GM19328 (cell line): ENCODE results near the gene ETV1.

Experiments
- ATAC-seq: cut with Tn5 transposase; IDR thresholded peaks from one replicate; pipeline ENCODE4 v1.9.1; 2021; ENCODE audit warnings: mild to moderate bottlenecking, moderate library complexity; ENCODE audit not compliant: unreplicated experiment

ETV1 gene

DNA sequence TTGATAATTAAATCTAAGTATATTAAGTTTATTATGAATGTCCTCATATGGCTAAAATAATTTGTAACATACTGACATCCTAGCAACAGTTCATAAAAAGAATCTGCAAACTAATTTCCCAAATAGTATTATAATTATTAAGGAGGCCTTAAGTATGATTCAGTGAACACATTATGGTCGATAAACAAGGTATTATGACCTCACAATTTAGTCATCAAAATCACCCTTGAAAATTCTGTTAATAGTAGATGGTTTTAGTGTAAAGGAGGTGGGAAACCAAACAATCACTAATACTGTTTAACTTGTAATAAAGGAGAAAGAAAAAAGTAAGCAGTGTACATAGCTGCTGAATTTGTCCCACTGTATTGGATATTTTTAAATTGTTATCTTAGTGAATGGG lies 2.1 kb downstream of the ETV1 start:
- ATAC-seq: no peak

- ATAC-seq: no peak
Measured at GRCh38 chr7:13986208-13986607, 3.3 kb downstream of the ETV1 start.

DNA sequence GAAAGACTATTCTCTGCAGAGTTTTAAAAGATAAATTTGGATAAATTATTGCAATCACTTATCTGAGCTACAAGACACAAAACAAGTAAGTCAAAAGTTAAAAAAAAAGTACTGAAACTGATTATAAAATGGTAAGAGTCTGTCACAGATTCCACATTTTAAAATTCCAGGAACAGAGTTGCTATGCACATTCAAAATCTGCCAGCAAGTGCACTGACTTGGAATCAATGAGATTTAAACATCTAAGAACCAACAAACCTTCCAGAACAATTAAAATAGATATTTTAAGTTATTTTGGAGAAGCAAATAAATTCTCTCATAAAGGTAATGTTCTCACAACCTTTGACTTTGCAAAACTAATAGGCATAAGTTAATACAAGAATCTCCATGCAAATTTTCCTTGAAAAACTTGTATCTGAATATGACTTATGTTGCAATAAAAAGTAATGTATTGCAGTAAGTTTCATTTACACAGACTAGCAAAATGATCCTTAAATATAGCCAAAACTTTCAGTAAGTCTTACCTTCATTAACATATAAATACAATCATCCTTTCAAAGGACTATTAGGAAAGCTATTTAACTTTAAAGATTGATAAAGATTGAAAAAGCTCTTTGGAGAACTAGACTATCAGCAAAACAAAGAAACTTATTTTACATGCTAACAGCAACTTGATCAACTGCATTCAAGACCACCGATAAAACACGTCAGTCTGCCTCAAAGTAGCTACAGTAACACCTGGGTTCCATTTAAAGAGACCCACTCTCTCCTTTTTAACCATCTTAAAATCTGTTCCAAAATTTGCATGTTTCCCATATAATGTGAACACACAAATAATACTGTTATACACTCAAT lies 4.4 kb downstream of the ETV1 start:
- ATAC-seq: no peak

GRCh38 chr7:13984061-13984460 lies 5.4 kb downstream of the ETV1 start:
- ATAC-seq: no peak

- ATAC-seq: no peak
Measured at GRCh38 chr7:13982940-13983677, 6.4 kb downstream of the ETV1 start.

- ATAC-seq: no peak
Measured at GRCh38 chr7:13981070-13981469, 8.4 kb downstream of the ETV1 start.

GRCh38 chr7:13980474-13980873 lies 9.0 kb downstream of the ETV1 start:
- no peak for ATAC-seq

DNA sequence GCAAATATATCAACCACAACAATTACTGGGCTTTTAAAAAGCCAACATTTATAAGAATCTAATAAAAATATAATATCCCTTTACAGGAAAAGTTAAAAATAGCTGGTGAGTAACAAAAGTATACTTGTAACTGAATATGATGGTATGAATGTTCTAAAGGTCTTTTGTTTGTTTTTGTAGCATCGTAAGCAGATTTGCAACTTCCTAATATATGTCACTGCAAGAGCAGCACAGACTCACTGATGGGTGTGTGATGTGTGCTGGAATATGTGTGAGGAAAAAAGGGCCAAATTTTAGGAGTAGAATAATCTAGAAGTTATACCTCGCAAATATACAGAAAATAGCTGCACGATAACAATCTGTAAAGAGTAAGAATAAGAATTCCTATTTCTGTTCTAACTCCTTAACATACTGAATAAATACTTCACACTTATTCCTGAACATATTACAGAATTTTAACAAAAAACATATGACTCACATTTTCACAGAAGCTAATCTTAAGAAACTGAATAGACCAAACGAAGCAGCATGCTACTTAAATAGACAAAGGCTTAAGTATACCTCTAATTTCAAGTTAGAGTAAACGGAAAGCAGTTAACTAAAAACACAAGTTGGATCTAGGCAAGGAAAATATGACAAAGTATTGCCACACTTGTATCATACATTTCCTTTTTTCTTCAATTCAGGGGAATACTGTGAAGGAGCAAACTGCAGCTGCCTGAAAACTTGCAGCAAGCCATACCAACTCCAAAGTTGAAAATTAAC lies 9.6 kb downstream of the ETV1 start:
- ATAC-seq: no peak

- ATAC-seq: no peak
Measured at GRCh38 chr7:13976594-13976993, 12.9 kb downstream of the ETV1 start.

DNA sequence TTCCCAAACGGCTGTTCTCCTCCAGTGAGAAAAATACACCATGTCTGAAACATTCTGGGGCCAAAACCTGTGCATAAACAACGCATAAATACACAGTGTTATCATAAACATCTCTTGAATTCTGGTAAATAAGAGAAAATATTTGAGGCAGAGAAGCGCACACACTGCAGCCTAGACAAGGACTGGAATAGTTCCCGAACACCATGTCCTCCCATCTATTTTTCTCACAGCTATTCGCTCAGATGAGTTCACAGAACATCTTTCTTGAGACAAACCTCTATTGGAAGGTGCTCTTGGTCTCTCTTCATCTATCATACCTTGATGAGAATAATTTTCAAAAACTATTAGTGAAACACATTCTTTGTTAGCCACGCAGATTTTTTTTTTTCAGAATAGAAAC lies 24.4 kb downstream of the ETV1 start:
- ATAC-seq: no peak

DNA sequence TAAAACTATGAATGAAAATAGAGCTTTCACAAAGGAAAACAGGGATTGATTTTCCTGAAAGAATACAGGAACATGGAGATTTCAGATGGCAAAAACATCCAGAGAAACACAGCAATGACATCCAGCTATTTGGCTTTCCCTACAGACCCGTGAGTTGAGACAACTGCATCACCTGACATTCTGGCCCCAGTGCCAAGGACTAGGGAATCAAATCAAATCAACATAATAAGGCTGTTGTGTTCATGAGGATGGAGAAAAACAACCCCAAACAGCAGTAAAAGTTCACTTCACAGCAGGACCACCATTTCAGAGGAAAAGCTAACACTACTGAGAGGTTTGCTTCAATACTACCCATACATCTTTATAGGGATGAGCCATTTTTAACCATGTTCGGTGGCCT lies 25.5 kb downstream of the ETV1 start:
- ATAC-seq: no peak

- no peak for ATAC-seq
Measured at GRCh38 chr7:13955494-13955893, 34.0 kb downstream of the ETV1 start.

GRCh38 chr7:13953368-13953767 lies 36.1 kb downstream of the ETV1 start:
- ATAC-seq: no peak

- ATAC-seq: no peak
Measured at GRCh38 chr7:13952921-13953320, 36.5 kb downstream of the ETV1 start.

- no peak for ATAC-seq
Measured at GRCh38 chr7:13949939-13950338, 39.5 kb downstream of the ETV1 start.

DNA sequence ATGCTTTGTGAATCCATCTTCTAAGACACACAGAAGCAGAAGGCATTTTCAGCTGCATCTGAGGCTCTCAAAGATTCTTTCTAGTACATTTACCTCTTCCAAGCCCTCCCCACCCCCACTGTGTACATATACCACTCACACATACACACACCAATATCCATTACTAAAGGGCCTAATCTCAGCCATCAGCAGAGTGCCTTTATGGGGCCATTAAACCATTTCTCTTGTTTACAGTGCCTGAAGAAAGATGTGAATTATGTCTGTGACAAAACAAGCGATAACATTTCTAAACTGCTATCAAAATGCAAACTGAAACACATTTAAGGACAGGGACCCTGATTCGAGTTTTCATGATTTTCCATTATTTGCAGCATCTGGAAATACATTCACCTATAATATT lies 40.0 kb downstream of the ETV1 start:
- no peak for ATAC-seq

DNA sequence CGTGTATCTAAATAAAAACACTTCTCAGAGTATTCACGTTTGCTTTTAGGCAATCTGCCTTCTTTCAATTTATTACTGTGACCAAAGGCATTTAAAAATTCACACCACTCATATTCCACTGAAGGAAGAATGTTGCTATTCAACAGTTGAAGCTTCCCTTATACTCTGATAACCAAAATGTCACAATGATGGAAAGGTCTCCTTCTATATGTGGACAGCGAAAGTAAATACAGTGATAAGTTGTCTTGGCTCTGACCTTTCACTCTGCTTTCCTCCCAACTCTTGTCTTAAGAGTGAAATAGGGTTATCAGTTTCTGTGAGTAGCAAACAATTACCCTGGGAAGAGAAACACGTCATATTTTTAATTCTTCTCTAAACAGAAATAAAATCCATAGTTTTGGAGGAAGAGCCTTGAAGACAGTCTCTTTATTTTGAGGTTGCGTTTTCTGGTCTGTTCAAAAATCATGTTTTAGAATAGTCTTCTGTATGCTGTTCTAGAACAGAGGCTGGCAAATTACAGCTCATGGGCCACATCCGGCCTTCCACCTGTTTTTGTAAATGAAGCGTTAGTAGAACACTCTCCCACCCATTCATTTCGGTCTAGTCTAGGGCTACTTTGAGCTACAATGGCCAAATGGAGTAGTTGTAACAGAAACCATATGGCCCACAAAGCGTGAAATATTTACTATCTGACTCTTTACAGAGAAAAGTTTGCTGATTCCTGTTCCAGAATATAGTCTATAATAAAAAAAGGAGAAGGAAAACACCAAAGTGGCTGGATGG lies 41.3 kb downstream of the ETV1 start:
- ATAC-seq: no peak

- ATAC-seq: no peak
Measured at GRCh38 chr7:13947535-13947934, 41.9 kb downstream of the ETV1 start.

GRCh38 chr7:13946181-13946580 lies 43.3 kb downstream of the ETV1 start:
- no peak for ATAC-seq

DNA sequence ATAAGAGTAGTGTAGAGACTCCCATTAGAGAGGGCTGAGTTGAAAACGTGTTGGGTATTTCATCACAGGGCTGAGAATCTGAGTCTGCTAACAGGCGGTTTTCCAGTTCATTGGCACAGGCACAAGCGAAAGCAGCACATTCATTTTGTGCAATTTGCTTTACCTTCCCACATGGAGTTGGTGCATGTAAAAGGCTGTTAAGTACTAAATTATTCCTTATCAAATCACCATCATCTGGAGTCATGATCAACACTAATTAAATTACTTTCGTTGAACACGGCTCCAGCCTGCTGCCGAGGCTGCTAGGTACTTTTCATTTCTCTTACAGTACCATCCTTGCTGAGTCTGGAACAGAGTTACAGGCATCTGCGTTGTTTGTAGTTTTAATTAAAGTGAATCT lies 43.8 kb downstream of the ETV1 start:
- no peak for ATAC-seq

DNA sequence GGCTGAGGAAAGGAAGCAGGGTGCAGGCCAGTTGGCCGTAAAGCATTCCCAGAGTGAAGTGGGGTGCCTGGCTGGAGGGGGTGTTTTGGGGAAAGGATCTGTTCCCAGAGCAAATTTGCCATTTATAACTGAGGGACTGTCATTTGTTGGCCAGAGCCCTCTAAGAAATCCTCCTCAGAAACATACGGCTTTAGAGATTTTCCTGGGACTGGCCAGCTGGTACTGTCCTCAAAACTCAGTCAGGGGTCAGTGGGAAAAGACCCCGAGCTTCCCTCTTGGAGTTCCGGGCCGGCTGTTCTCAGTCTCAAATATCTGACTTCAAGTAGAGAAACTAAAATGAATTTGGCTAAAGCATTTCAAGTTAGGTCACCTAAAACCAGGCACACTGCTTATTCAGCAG lies 55.9 kb downstream of the ETV1 start:
- ATAC-seq: no peak
